H1 (cell line): ENCODE data around the gene FBXL17. TPM values are rescaled to one million over a fixed set of nuclear protein-coding genes. Genes with fewer than 3 reads are reported as not detected.

Experiments used
- CTCF ChIA-PET: fragments of 300-600 bp; sonication (Branson Sonifier 250); formaldehyde crosslinking; loops from one replicate; lab custom pipeline; 2021; ENCODE audit not compliant: partially characterized antibody; lab: Charles Lee
- POLR2A ChIA-PET: fragments of 300-600 bp; sonication (Branson Sonifier 250); formaldehyde crosslinking; loops from one replicate; lab custom pipeline; 2021; ENCODE audit warnings: inconsistent platforms; ENCODE audit not compliant: partially characterized antibody; lab: Charles Lee
- DNase-seq, 2 experiments: peaks; one replicate each; pipeline versions ENCODE4 v3.0.0 to v3.0.0-alpha.2; 2010 to 2022; ENCODE audit warnings: low spot score in 2 of 2, low read depth in 1 of 2, mixed read lengths in 1 of 2
- FAIRE-seq: peaks from 2 replicates; lab custom pipeline; 2011; peaks lifted over from hg19 to GRCh38; lab: Jason Lieb, UNC
- H2AFZ ChIP-seq: 2 replicates; pipeline ENCODE4 v1.8.1; 2012; ENCODE audit warnings: low read length, inconsistent platforms
- H2AK5ac ChIP-seq: 2 replicates; pipeline ENCODE4 v1.6.1; 2013; ENCODE audit warnings: low read depth, low read length
- H2BK120ac ChIP-seq: replicated peaks from 2 replicates; pipeline ENCODE3; 2013; ENCODE audit warnings: low read depth, low read length, inconsistent platforms
- H2BK12ac ChIP-seq: 2 replicates; pipeline ENCODE4 v1.6.1; 2013; ENCODE audit warnings: low read depth, low read length
- H2BK15ac ChIP-seq: 2 replicates; pipeline ENCODE4 v1.6.1; 2013; ENCODE audit warnings: low read length
- H2BK20ac ChIP-seq: 2 replicates; pipeline ENCODE4 v1.6.1; 2013; ENCODE audit warnings: low read length
- H2BK5ac ChIP-seq: 2 replicates; pipeline ENCODE4 v1.6.1; 2013; ENCODE audit warnings: low read depth, low read length
- H3K14ac ChIP-seq: 2 replicates; pipeline ENCODE4 v1.6.1; 2013; ENCODE audit warnings: inconsistent platforms; ENCODE audit not compliant: insufficient read length
- H3K18ac ChIP-seq: 2 replicates; pipeline ENCODE4 v1.6.1; 2013; ENCODE audit warnings: low read length; ENCODE audit errors: extremely low read depth
- H3K23ac ChIP-seq: 2 replicates; pipeline ENCODE4 v1.6.1; 2013; ENCODE audit warnings: inconsistent platforms; ENCODE audit not compliant: insufficient read length
- H3K23me2 ChIP-seq: 2 replicates; pipeline ENCODE4 v1.6.1; 2013; ENCODE audit warnings: low read depth, low read length
- H3K27ac ChIP-seq: 2 replicates; pipeline ENCODE4 v1.6.1; 2011; ENCODE audit warnings: low read depth, low read length, inconsistent platforms
- H3K27me3 ChIP-seq, 4 experiments: replicated peaks in 1 of 4; 1 replicate in 1 of 4; 2 replicates in 3 of 4; pipeline versions ENCODE4 v1.6.1 to v1.8.1; 2011 to 2013; ENCODE audit warnings: low read length in 3 of 4, mild to moderate bottlenecking in 3 of 4, inconsistent platforms in 2 of 4, mixed read lengths in 2 of 4, moderate library complexity in 1 of 4; ENCODE audit not compliant: control insufficient read depth in 3 of 4, insufficient read depth in 3 of 4; ENCODE audit errors: extremely low read depth in 1 of 4
- H3K36me3 ChIP-seq, 4 experiments: 2 replicates each; pipeline versions ENCODE4 v1.6.1 to v1.8.1; 2011 to 2013; ENCODE audit warnings: mild to moderate bottlenecking in 4 of 4, low read length in 3 of 4, moderate library complexity in 2 of 4, control low read depth in 1 of 4, inconsistent platforms in 1 of 4; ENCODE audit not compliant: insufficient read depth in 4 of 4, control insufficient read depth in 2 of 4
- H3K4ac ChIP-seq: replicated peaks from 2 replicates; pipeline ENCODE3; 2013; ENCODE audit warnings: low read length, low read depth, mixed read lengths, inconsistent platforms; ENCODE audit not compliant: insufficient read length
- H3K4me1 ChIP-seq, 4 experiments: replicated peaks in 1 of 4; 1 replicate in 1 of 4; 2 replicates in 3 of 4; pipeline versions ENCODE4 v1.6.1 to v1.8.1; 2011 to 2013; ENCODE audit warnings: low read length in 3 of 4, inconsistent platforms in 2 of 4, mixed read lengths in 1 of 4; ENCODE audit not compliant: insufficient read depth in 4 of 4, control insufficient read depth in 3 of 4
- H3K4me2 ChIP-seq, 2 experiments: 2 replicates each; pipeline versions ENCODE4 v1.6.1 to v1.8.1; 2011 to 2013; ENCODE audit warnings: low read depth in 2 of 2, low read length in 2 of 2, control low read depth in 1 of 2, inconsistent platforms in 1 of 2, mild to moderate bottlenecking in 1 of 2; ENCODE audit not compliant: insufficient read depth in 1 of 2
- H3K4me3 ChIP-seq, 4 experiments: fragments of 200-600, 300-600 bp in 1 of 4; sonication (generic), shearing (Covaris generic), sonication (Bioruptor Twin) in 1 of 4; 2 replicates each; pipeline versions ENCODE4 v1.5.1 to v1.8.1; 2011 to 2016; ENCODE audit warnings: low read length in 4 of 4, low read depth in 3 of 4, control low read depth in 2 of 4, inconsistent platforms in 2 of 4, mild to moderate bottlenecking in 2 of 4, mixed read lengths in 1 of 4, moderate library complexity in 1 of 4; ENCODE audit not compliant: insufficient read depth in 2 of 4; ENCODE audit errors: extremely low read depth in 1 of 4
- H3K56ac ChIP-seq: replicated peaks from 2 replicates; pipeline ENCODE3; 2013; ENCODE audit warnings: low read depth, mild to moderate bottlenecking, mixed read lengths, low read length, inconsistent platforms; ENCODE audit not compliant: insufficient read length
- H3K79me1 ChIP-seq: 2 replicates; pipeline ENCODE4 v1.6.1; 2013; ENCODE audit warnings: low read depth, low read length, control low read depth
- H3K79me2 ChIP-seq, 2 experiments: 2 replicates each; pipeline versions ENCODE4 v1.6.1 to v1.8.1; 2012 to 2013; ENCODE audit warnings: low read length in 2 of 2, mild to moderate bottlenecking in 2 of 2, inconsistent platforms in 1 of 2; ENCODE audit not compliant: insufficient read depth in 2 of 2, control insufficient read depth in 1 of 2
- H3K9ac ChIP-seq, 4 experiments: replicated peaks in 1 of 4; 1 replicate in 1 of 4; 2 replicates in 3 of 4; pipeline versions ENCODE4 v1.6.1 to v1.8.1; 2011 to 2013; ENCODE audit warnings: low read depth in 3 of 4, low read length in 3 of 4, control low read depth in 2 of 4, mild to moderate bottlenecking in 2 of 4, moderate library complexity in 2 of 4, inconsistent platforms in 1 of 4; ENCODE audit errors: extremely low read depth in 1 of 4
- H3K9me3 ChIP-seq, 2 experiments: 2 replicates each; pipeline versions ENCODE4 v1.6.1 to v1.8.1; 2012 to 2013; ENCODE audit warnings: mild to moderate bottlenecking in 2 of 2, moderate library complexity in 2 of 2, control low read depth in 1 of 2, inconsistent platforms in 1 of 2, low read depth in 1 of 2, low read length in 1 of 2, mixed read lengths in 1 of 2; ENCODE audit not compliant: insufficient read depth in 2 of 2
- H4K20me1 ChIP-seq, 2 experiments: replicated peaks in 1 of 2; 2 replicates each; pipeline versions ENCODE3 to v1.8.1; 2011 to 2013; ENCODE audit warnings: inconsistent platforms in 2 of 2, low read length in 2 of 2, mild to moderate bottlenecking in 1 of 2; ENCODE audit not compliant: insufficient read depth in 2 of 2, control insufficient read depth in 1 of 2
- H4K5ac ChIP-seq: 2 replicates; pipeline ENCODE4 v1.6.1; 2013; ENCODE audit warnings: low read length, low read depth, mixed read lengths, inconsistent platforms; ENCODE audit not compliant: insufficient read length
- H4K8ac ChIP-seq: 2 replicates; pipeline ENCODE4 v1.8.0; 2013; ENCODE audit warnings: mild to moderate bottlenecking, moderate library complexity, low read length, inconsistent platforms; ENCODE audit not compliant: insufficient read depth; ENCODE audit errors: extremely low read depth
- H4K91ac ChIP-seq: replicated peaks from 2 replicates; pipeline ENCODE3; 2013; ENCODE audit warnings: low read length, mixed read lengths, inconsistent platforms; ENCODE audit not compliant: insufficient read length
- CBX8 ChIP-seq: fragments of 300-800, 300-1000 bp; sonication (generic); IDR thresholded peaks from 2 replicates; pipeline ENCODE4 v1.7.1; 2016; ENCODE audit warnings: low read depth, low read length, borderline replicate concordance
- CHD2 ChIP-seq: IDR thresholded peaks from 2 replicates; pipeline ENCODE4 v1.6.1; 2012; ENCODE audit warnings: low read length, improper control_type of control experiment
- CTBP2 ChIP-seq: IDR thresholded peaks from 2 replicates; pipeline ENCODE4 v1.7.0; 2011; ENCODE audit warnings: borderline replicate concordance, mild to moderate bottlenecking, moderate library complexity, mixed read lengths, low read length; ENCODE audit not compliant: insufficient read depth, insufficient read length
- EGR1 ChIP-seq: IDR thresholded peaks from 2 replicates; pipeline ENCODE4 v1.6.1; 2011; ENCODE audit warnings: low read depth, low read length, borderline replicate concordance
- EZH2 ChIP-seq: fragments of 200-600 bp; sonication (generic); IDR thresholded peaks from 2 replicates; pipeline ENCODE4 v1.7.1; 2012; ENCODE audit warnings: low read depth, mild to moderate bottlenecking, moderate library complexity, low read length, inconsistent platforms; ENCODE audit not compliant: severe bottlenecking
- POU5F1 ChIP-seq: IDR thresholded peaks from 2 replicates; pipeline ENCODE4 v1.6.1; 2011; ENCODE audit warnings: low read depth, mild to moderate bottlenecking, low read length, moderate library complexity
- RNF2 ChIP-seq: fragments of 200-900, 300-1000 bp; sonication (generic); IDR thresholded peaks from 2 replicates; pipeline ENCODE4 v1.7.1; 2016; ENCODE audit warnings: borderline replicate concordance, low read depth, mild to moderate bottlenecking, antibody characterized with exemption, low read length; ENCODE audit not compliant: poor library complexity, severe bottlenecking; ENCODE audit errors: missing control alignments
- RXRA ChIP-seq: IDR thresholded peaks from 2 replicates; pipeline ENCODE4 v1.6.1; 2011; ENCODE audit warnings: low read depth, mild to moderate bottlenecking, low read length, moderate library complexity; ENCODE audit not compliant: insufficient read depth
- TAF7 ChIP-seq: optimal IDR thresholded peaks from 2 replicates; pipeline ENCODE3; 2011; ENCODE audit warnings: low read depth, mild to moderate bottlenecking, inconsistent platforms, low read length, moderate library complexity, borderline replicate concordance
- TEAD4 ChIP-seq: IDR thresholded peaks from 2 replicates; pipeline ENCODE4 v1.6.1; 2012; ENCODE audit warnings: low read depth, low read length, inconsistent platforms, mixed read lengths
- WGBS, 2 experiments: shearing (Covaris generic) in 1 of 2; methylation state at CpG; one replicate each; pipeline versions ENCODE4 v1.1.6 to v1.1.7; 2013 to 2015; ENCODE audit warnings: low lambda C conversion rate in 2 of 2, mixed read lengths in 2 of 2, inconsistent platforms in 1 of 2, low coverage in 1 of 2, missing lambda C conversion rate in 1 of 2; ENCODE audit not compliant: insufficient replicate concordance in 2 of 2, insufficient coverage in 1 of 2, insufficient read length in 1 of 2; ENCODE audit errors: extremely low coverage in 1 of 2, missing lambda C conversion rate in 1 of 2; 5-methylcytosine and 5-hydroxymethylcytosine counted together
- polyA plus RNA-seq, 7 experiments: library from polyadenylated mRNA; depleted of rRNA in 3 of 7; stranded (reverse) in 5 of 7; unstranded in 2 of 7; fragments of >200 nt in 5 of 7; fragments of 200-250 nt in 2 of 7; gene quantifications; 1 replicate in 5 of 7; 2 replicates in 1 of 7; 4 replicates in 1 of 7; pipeline versions ENCODE4 v1.2.1 to v1.2.3, GENCODE V29; 2011 to 2013; ENCODE audit warnings: missing spikeins in 2 of 7, mixed read lengths in 2 of 7
- total RNA-seq: library from RNA; stranded (reverse); fragmentation: NEBNext Ultra II Directional; extraction: Animal tissue kit (Norgen Biotek cat#: 25700); gene quantifications from 2 replicates; pipeline ENCODE4 v1.2.1, GENCODE V29; 2021
- TF ChIP-seq, protein P1 (sequence below): IDR thresholded peaks from 2 replicates; pipeline ENCODE4 v1.6.1; 2011; ENCODE audit warnings: low read depth, mild to moderate bottlenecking, low read length; ENCODE audit not compliant: insufficient read depth

FBXL17 gene
- total and polyA plus RNA-seq, 2 of the 8 experiments (the other 6 are each of a cell fraction or from before 2014, with no cell fraction given) = 0.35 to 4.3 TPM

DNA sequence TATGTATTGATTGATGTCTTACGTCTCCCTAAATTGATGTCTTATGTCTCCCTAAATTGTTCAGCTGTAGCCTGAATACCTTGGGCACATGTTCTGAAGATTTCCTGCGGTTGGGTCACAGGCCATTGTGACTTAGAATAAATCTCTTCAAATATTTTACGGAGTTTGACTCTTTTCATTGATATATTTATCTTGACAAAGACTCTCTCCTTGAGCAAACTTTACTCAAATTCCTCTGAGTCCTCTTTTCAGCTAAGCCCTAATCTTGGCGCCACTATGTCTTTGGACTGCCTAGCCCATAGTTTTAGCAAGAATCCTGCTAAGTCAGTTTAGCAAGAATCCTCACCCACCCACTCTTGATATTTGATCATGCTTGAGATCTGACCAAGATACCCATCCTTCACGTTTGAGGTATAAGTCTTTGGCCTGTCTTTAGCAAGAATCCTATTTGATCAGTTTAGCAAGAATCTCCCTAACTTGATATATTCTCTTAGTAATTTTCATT, 35.3 kb upstream of the FBXL17 start:
- H2AFZ ChIP-seq = no peak overlapping the region
- FAIRE-seq = no peak
- ChIA-PET POLR2A (no interaction called here), CTCF (interaction anchor here (1.2 kb wide), 1 partner anchor 502 kb away, joined by 4 read pairs; no protein-coding TSS in a partner anchor)
- H2BK5ac ChIP-seq = no peak overlapping the region
- no peak overlapping the region for H3K18ac ChIP-seq
- no peak overlapping the region for H2BK120ac ChIP-seq
- H3K4me3 ChIP-seq = no peak overlapping the region
- H4K5ac ChIP-seq = no peak overlapping the region
- no peak overlapping the region for H3K9ac ChIP-seq
- no peak overlapping the region for H2BK12ac ChIP-seq
- H4K8ac ChIP-seq = no peak overlapping the region
- no peak overlapping the region for H3K4ac ChIP-seq
- H3K4me2 ChIP-seq = no peak overlapping the region
- H3K9me3 ChIP-seq = peaks cover 2 to 3% of the 10 kb centered on the region in 2 experiments; a peak in 1 of 4 replicates
- H2BK20ac ChIP-seq = no peak overlapping the region
- no peaks in the 10 kb centered on the region for H3K79me2 ChIP-seq
- H3K23me2 ChIP-seq = no peaks in the 10 kb centered on the region; the same call in 1 of the 2 replicates
- H3K27ac ChIP-seq = no peak overlapping the region
- DNase-seq = no peak
- no peak overlapping the region for H3K56ac ChIP-seq
- H3K23ac ChIP-seq = no peak overlapping the region
- no peaks in the 10 kb centered on the region for H4K20me1 ChIP-seq
- no peaks in the 10 kb centered on the region for H3K4me1 ChIP-seq
- no peak overlapping the region for H2BK15ac ChIP-seq
- no peaks in the 10 kb centered on the region for H3K36me3 ChIP-seq
- H2AK5ac ChIP-seq = no peak overlapping the region
- WGBS, 2 experiments = 89% methylated on average over 5 of the region's 5 CpGs; no CpG with 5 or more reads in 1 of the 2 experiments
- H4K91ac ChIP-seq = no peak overlapping the region
- H3K27me3 ChIP-seq = no peaks in the 10 kb centered on the region
- no peaks in the 10 kb centered on the region for H3K79me1 ChIP-seq
- H3K14ac ChIP-seq = no peak overlapping the region
- no peak for TF ChIP-seq POU5F1
- TF ChIP-seq, protein P1, sequence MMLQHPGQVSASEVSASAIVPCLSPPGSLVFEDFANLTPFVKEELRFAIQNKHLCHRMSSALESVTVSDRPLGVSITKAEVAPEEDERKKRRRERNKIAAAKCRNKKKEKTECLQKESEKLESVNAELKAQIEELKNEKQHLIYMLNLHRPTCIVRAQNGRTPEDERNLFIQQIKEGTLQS = no peak
- TF ChIP-seq RXRA = no peak
- no peak for TF ChIP-seq CBX8
- no peak for TF ChIP-seq TEAD4
- no peak for TF ChIP-seq CTBP2
- TF ChIP-seq EZH2 = no peak
- TF ChIP-seq TAF7 = no peak
- no peak for TF ChIP-seq CHD2
- TF ChIP-seq RNF2 = no peak
- no peak for TF ChIP-seq EGR1
